IMR-90 (cell line): ENCODE data around the gene OR6C74. TPM values are rescaled to one million over a fixed set of nuclear protein-coding genes. Genes with fewer than 3 reads are reported as not detected.

Experiments
- ATAC-seq: fragments of 200-7000 bp; cut with Tn5 transposase; 2 replicates; pipeline ENCODE4 v1.9.1; 2020; ENCODE audit warnings: low read depth, mild to moderate bottlenecking, moderate library complexity
- BruUV-seq: library from RNA; stranded (reverse); fragments of 400-500 nt; replicated peaks from 2 replicates; lab custom pipeline; 2021; lab: Mats Ljungman, UMichigan
- CTCF ChIA-PET: fragments of 300-600 bp; formaldehyde crosslinking; extraction: SDS; loops from one replicate; lab custom pipeline; 2021; ENCODE audit warnings: antibody characterized with exemption; lab: Yijun Ruan, JAX
- POLR2A ChIA-PET: fragments of 300-600 bp; sonication (Branson Sonifier 250); formaldehyde crosslinking; loops from one replicate; lab custom pipeline; 2022; ENCODE audit warnings: antibody characterized with exemption; ENCODE audit not compliant: unreplicated experiment; lab: Charles Lee
- DNase-seq: peaks from one replicate; pipeline ENCODE4 v3.0.0; 2013
- H2AFZ ChIP-seq: replicated peaks from 2 replicates; pipeline ENCODE3; 2013; ENCODE audit warnings: low read length, mild to moderate bottlenecking; ENCODE audit not compliant: poor library complexity
- H2AK5ac ChIP-seq: 2 replicates; pipeline ENCODE4 v1.6.1; 2013; ENCODE audit warnings: low read depth, low read length, inconsistent platforms
- H2AK9ac ChIP-seq: replicated peaks from 2 replicates; pipeline ENCODE3; 2013; ENCODE audit warnings: mild to moderate bottlenecking, low read depth, low read length, moderate library complexity; ENCODE audit not compliant: poor library complexity
- H2BK120ac ChIP-seq: 2 replicates; pipeline ENCODE4 v1.6.1; 2013; ENCODE audit warnings: low read depth, low read length, inconsistent platforms
- H2BK15ac ChIP-seq: 3 replicates; pipeline ENCODE4 v1.6.1; 2013; ENCODE audit warnings: low read depth, low read length, inconsistent platforms
- H2BK20ac ChIP-seq: 2 replicates; pipeline ENCODE4 v1.6.1; 2013; ENCODE audit warnings: low read depth, mild to moderate bottlenecking, inconsistent platforms, low read length, moderate library complexity
- H2BK5ac ChIP-seq: 2 replicates; pipeline ENCODE4 v1.6.1; 2013; ENCODE audit warnings: mild to moderate bottlenecking, low read depth, low read length, inconsistent platforms; ENCODE audit not compliant: poor library complexity, severe bottlenecking
- H3K14ac ChIP-seq: replicated peaks from 2 replicates; pipeline ENCODE4 v1.6.1; 2013; ENCODE audit warnings: low read depth, low read length, inconsistent platforms
- H3K18ac ChIP-seq: 2 replicates; pipeline ENCODE4 v1.6.1; 2013; ENCODE audit warnings: low read depth, low read length, control low read depth
- H3K23ac ChIP-seq: 2 replicates; pipeline ENCODE4 v1.6.1; 2013; ENCODE audit warnings: low read depth, low read length, inconsistent platforms
- H3K27ac ChIP-seq: 2 replicates; pipeline ENCODE4 v1.5.1; 2013; ENCODE audit warnings: mild to moderate bottlenecking, control low read depth, low read length; ENCODE audit not compliant: insufficient read depth
- H3K27me3 ChIP-seq: 2 replicates; pipeline ENCODE4 v1.6.1; 2013; ENCODE audit warnings: low read length; ENCODE audit not compliant: control insufficient read depth, insufficient read depth
- H3K36me3 ChIP-seq: 2 replicates; pipeline ENCODE4 v1.6.1; 2013; ENCODE audit warnings: low read length, mixed read lengths; ENCODE audit not compliant: control insufficient read depth, insufficient read depth
- H3K4ac ChIP-seq: 2 replicates; pipeline ENCODE4 v1.6.1; 2013; ENCODE audit warnings: low read depth, low read length, inconsistent platforms
- H3K4me1 ChIP-seq: 2 replicates; pipeline ENCODE4 v1.6.1; 2013; ENCODE audit warnings: low read length, mixed read lengths; ENCODE audit not compliant: control insufficient read depth, insufficient read depth
- H3K4me2 ChIP-seq: 2 replicates; pipeline ENCODE4 v1.6.1; 2013; ENCODE audit warnings: low read depth, mild to moderate bottlenecking, control low read depth, low read length, moderate library complexity
- H3K4me3 ChIP-seq: 2 replicates; pipeline ENCODE4 v1.5.1; 2013; ENCODE audit warnings: low read depth, mild to moderate bottlenecking, control low read depth, low read length, moderate library complexity; ENCODE audit not compliant: insufficient read depth
- H3K56ac ChIP-seq: 2 replicates; pipeline ENCODE4 v1.6.1; 2013; ENCODE audit warnings: low read length, inconsistent platforms; ENCODE audit not compliant: insufficient read depth; ENCODE audit errors: extremely low read depth
- H3K79me1 ChIP-seq, 2 experiments: 2 replicates each; pipeline ENCODE4 v1.6.1; 2013; ENCODE audit warnings: low read length in 2 of 2, inconsistent platforms in 1 of 2, low read depth in 1 of 2
- H3K9ac ChIP-seq: 2 replicates; pipeline ENCODE4 v1.6.1; 2013; ENCODE audit warnings: low read depth, low read length, control low read depth
- H3K9me1 ChIP-seq: 2 replicates; pipeline ENCODE4 v1.6.1; 2013; ENCODE audit warnings: low read length, inconsistent platforms; ENCODE audit not compliant: insufficient read depth
- H3K9me3 ChIP-seq: 2 replicates; pipeline ENCODE4 v1.6.1; 2013; ENCODE audit warnings: low read length; ENCODE audit not compliant: control insufficient read depth, insufficient read depth
- H4K20me1 ChIP-seq: 2 replicates; pipeline ENCODE4 v1.6.1; 2013; ENCODE audit warnings: low read length, inconsistent platforms; ENCODE audit not compliant: insufficient read depth
- H4K5ac ChIP-seq: 2 replicates; pipeline ENCODE4 v1.6.1; 2013; ENCODE audit warnings: mild to moderate bottlenecking, low read depth, low read length, control low read depth
- H4K8ac ChIP-seq, 2 experiments: 2 replicates each; pipeline ENCODE4 v1.6.1; 2013; ENCODE audit warnings: low read depth in 2 of 2, low read length in 2 of 2, control low read depth in 1 of 2, inconsistent platforms in 1 of 2
- H4K91ac ChIP-seq: 2 replicates; pipeline ENCODE4 v1.6.1; 2013; ENCODE audit warnings: low read depth, low read length, inconsistent platforms; ENCODE audit not compliant: insufficient read depth
- CEBPB ChIP-seq: IDR thresholded peaks from 2 replicates; pipeline ENCODE4 v1.6.1; 2012; ENCODE audit warnings: low read depth, low read length, improper control_type of control experiment
- CHD1 ChIP-seq: IDR thresholded peaks from 2 replicates; pipeline ENCODE4 v1.6.1; 2012; ENCODE audit warnings: low read depth, low read length, improper control_type of control experiment
- FOS ChIP-seq: fragments of 150-350 bp; IDR thresholded peaks from 2 replicates; pipeline ENCODE4 v1.6.1; 2016; ENCODE audit warnings: low read depth, low read length
- MAFK ChIP-seq: IDR thresholded peaks from 2 replicates; pipeline ENCODE4 v1.6.1; 2012; ENCODE audit warnings: low read depth, low read length, improper control_type of control experiment
- MAZ ChIP-seq: IDR thresholded peaks from 2 replicates; pipeline ENCODE4 v1.6.1; 2012; ENCODE audit warnings: low read depth, mild to moderate bottlenecking, low read length, improper control_type of control experiment, moderate library complexity, borderline replicate concordance
- MXI1 ChIP-seq: IDR thresholded peaks from 2 replicates; pipeline ENCODE4 v1.6.1; 2012; ENCODE audit warnings: low read depth, mild to moderate bottlenecking, low read length, moderate library complexity, borderline replicate concordance
- NFE2L2 ChIP-seq: fragments of 150-350 bp; IDR thresholded peaks from 2 replicates; pipeline ENCODE4 v1.6.1; 2016; ENCODE audit warnings: low read depth, mild to moderate bottlenecking, low read length
- POLR2A ChIP-seq: IDR thresholded peaks from 2 replicates; pipeline ENCODE4 v1.6.1; 2012; ENCODE audit warnings: mild to moderate bottlenecking, low read depth, low read length
- RAD21 ChIP-seq: IDR thresholded peaks from 2 replicates; pipeline ENCODE4 v1.6.1; 2012; ENCODE audit warnings: low read length, improper control_type of control experiment
- RCOR1 ChIP-seq: IDR thresholded peaks from 2 replicates; pipeline ENCODE4 v1.6.1; 2012; ENCODE audit warnings: mild to moderate bottlenecking, low read length, improper control_type of control experiment; ENCODE audit not compliant: insufficient replicate concordance
- RFX5 ChIP-seq: IDR thresholded peaks from 2 replicates; pipeline ENCODE4 v1.8.0; 2012; ENCODE audit warnings: low read depth, mild to moderate bottlenecking, low read length, moderate library complexity
- SMC3 ChIP-seq: fragments of 150-350 bp; IDR thresholded peaks from 2 replicates; pipeline ENCODE4 v1.6.1; 2016; ENCODE audit warnings: low read depth, mild to moderate bottlenecking, antibody characterized with exemption, low read length, moderate library complexity
- USF2 ChIP-seq: fragments of 150-350 bp; IDR thresholded peaks from 2 replicates; pipeline ENCODE4 v1.6.1; 2017; ENCODE audit warnings: mild to moderate bottlenecking, antibody characterized with exemption, low read length, low read depth
- WGBS, 2 experiments: methylation state at CpG; one replicate each; pipeline versions ENCODE4 v1.1.5 to v1.1.7; 2013; ENCODE audit warnings: missing lambda C conversion rate in 2 of 2; ENCODE audit not compliant: insufficient read length in 1 of 2; ENCODE audit errors: extremely low coverage in 2 of 2; 5-methylcytosine and 5-hydroxymethylcytosine counted together
- dilution Hi-C: fragments of 300-500 bp; cut with HindIII; formaldehyde crosslinking; loops from one replicate; pipeline ENCODE4 v1.14.3; 2018; ENCODE audit warnings: low sequenced_read_pairs; ENCODE audit not compliant: unreplicated experiment
- in situ Hi-C: fragments of 300-500 bp; cut with MboI; formaldehyde crosslinking; loops from 3 replicates; pipeline ENCODE4 v1.14.3; 2019; ENCODE audit warnings: low sequenced_read_pairs, inconsistent platforms, mixed read lengths
- intact Hi-C: fragments of 100-400 bp; cut with micrococcal nuclease; formaldehyde crosslinking; loops from 2 replicates; pipeline ENCODE4 v1.10.0; 2022
- polyA plus RNA-seq, 3 experiments: library from polyadenylated mRNA; depleted of rRNA; stranded (reverse); fragments of >200 nt; gene quantifications; 2 replicates each; pipeline ENCODE4 v1.2.3, GENCODE V29; 2012; ENCODE audit warnings: low replicate concordance in 1 of 3
- total RNA-seq: library from RNA; depleted of rRNA; stranded (reverse); fragments of >200 nt; gene quantifications from 2 replicates; pipeline ENCODE4 v1.2.3, GENCODE V29; 2012
- TF ChIP-seq, protein P1 (sequence below): conservative IDR thresholded peaks from 2 replicates; pipeline ENCODE4 v1.5.1; 2012; ENCODE audit warnings: mild to moderate bottlenecking, low read depth, low read length, improper control_type of control experiment

Gene OR6C74
- total and polyA plus RNA-seq, 2 of the 4 experiments (the other 2 are of a cell fraction), result not detected

- Histone ChIP-seq H3K4me2 (no peak overlapping the region), H3K79me1 (no peaks in the 10 kb centered on the region), H3K9me3 (no peaks in the 10 kb centered on the region), H3K23ac (no peak overlapping the region), H3K36me3 (no peaks in the 10 kb centered on the region), H2BK20ac (no peak overlapping the region), H2BK120ac (no peak overlapping the region), H3K4ac (no peak overlapping the region), H3K4me1 (no peaks in the 10 kb centered on the region), H2AFZ (no peak overlapping the region), H3K18ac (no peak overlapping the region), H3K27ac (no peak overlapping the region), H4K5ac (no peak overlapping the region), H3K9me1 (no peaks in the 10 kb centered on the region), H3K56ac (no peak overlapping the region), H2BK5ac (no peak overlapping the region), H4K8ac (no peak overlapping the region), H2AK5ac (no peak overlapping the region), H2BK15ac (no peak overlapping the region), H3K9ac (no peak overlapping the region), H2AK9ac (no peak overlapping the region), H4K20me1 (no peaks in the 10 kb centered on the region), H3K4me3 (no peak overlapping the region), H3K14ac (no peak overlapping the region), H3K27me3 (no peaks in the 10 kb centered on the region), H4K91ac (no peak overlapping the region)
- no peak for ATAC-seq
- DNase-seq, result no peak
- no TSS peak for BruUV-seq
- intact Hi-C loops (no loop called here), dilution Hi-C loops (no loop called here), in situ Hi-C loops (no loop called here)
- no CpG with 5 or more reads among the region's 2 CpGs for WGBS, 2 experiments
- ChIA-PET POLR2A (no interaction called here), CTCF (no interaction called here)
- TF ChIP-seq SMC3, result no peak
- no peak for TF ChIP-seq MXI1
- TF ChIP-seq, protein P1, sequence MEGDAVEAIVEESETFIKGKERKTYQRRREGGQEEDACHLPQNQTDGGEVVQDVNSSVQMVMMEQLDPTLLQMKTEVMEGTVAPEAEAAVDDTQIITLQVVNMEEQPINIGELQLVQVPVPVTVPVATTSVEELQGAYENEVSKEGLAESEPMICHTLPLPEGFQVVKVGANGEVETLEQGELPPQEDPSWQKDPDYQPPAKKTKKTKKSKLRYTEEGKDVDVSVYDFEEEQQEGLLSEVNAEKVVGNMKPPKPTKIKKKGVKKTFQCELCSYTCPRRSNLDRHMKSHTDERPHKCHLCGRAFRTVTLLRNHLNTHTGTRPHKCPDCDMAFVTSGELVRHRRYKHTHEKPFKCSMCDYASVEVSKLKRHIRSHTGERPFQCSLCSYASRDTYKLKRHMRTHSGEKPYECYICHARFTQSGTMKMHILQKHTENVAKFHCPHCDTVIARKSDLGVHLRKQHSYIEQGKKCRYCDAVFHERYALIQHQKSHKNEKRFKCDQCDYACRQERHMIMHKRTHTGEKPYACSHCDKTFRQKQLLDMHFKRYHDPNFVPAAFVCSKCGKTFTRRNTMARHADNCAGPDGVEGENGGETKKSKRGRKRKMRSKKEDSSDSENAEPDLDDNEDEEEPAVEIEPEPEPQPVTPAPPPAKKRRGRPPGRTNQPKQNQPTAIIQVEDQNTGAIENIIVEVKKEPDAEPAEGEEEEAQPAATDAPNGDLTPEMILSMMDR, result no peak
- TF ChIP-seq FOS, result no peak
- TF ChIP-seq CEBPB, result no peak
- no peak for TF ChIP-seq CHD1
- TF ChIP-seq MAZ, result no peak
- no peak for TF ChIP-seq NFE2L2
- TF ChIP-seq MAFK, result no peak
- no peak for TF ChIP-seq RCOR1
- TF ChIP-seq RFX5, result no peak
- no peak for TF ChIP-seq USF2
- TF ChIP-seq POLR2A, result no peak
- TF ChIP-seq RAD21, result no peak
These were observed 45.6 kb downstream of the OR6C74 start for GRCh38 chr12:55289999-55290398.
